ENCODE results near the gene HES1. TPM values are rescaled to one million over a fixed set of nuclear protein-coding genes. Genes with fewer than 3 reads are reported as not detected.

The HES1 gene
- total and polyA plus RNA-seq, 9 of the 15 experiments (the other 6 are each of a cell fraction or from before 2014, with no cell fraction given) = 3.4 to 37.0 (median 19.3) TPM

GRCh38 chr3:194139071-194139813 is 3.3 kb downstream of the HES1 start (continued):
- TF ChIP-seq, protein P1, sequence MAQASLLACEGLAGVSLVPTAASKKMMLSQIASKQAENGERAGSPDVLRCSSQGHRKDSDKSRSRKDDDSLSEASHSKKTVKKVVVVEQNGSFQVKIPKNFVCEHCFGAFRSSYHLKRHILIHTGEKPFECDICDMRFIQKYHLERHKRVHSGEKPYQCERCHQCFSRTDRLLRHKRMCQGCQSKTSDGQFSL (CRISPR knock-in tag; IDR thresholded peaks at IDR 0.05) = no peak; the same call in 1 of the 2 replicates
- TF ChIP-seq, protein P1 (tag; IDR thresholded peaks at IDR 0.05) = peak in 1 of 2 experiments; percentile 85; a peak in 2 of 4 replicates
- TF ChIP-seq RHOXF2B (CRISPR knock-in tag; conservative IDR thresholded peaks at IDR 0.05) (peak; percentile 78; the same call in 1 of the 2 replicates), ZNF551 (CRISPR knock-in tag; IDR thresholded peaks at IDR 0.05) (no peak), GABPB1 (CRISPR knock-in tag; IDR thresholded peaks at IDR 0.05) (peak; percentile 27; the same call in 1 of the 2 replicates), POLR2AphosphoS5 (IDR thresholded peaks at IDR 0.05; ENCODE audit: control insufficient read depth, insufficient read depth, low read depth, low read length) (peak; percentile 55; the same call in 1 of the 2 replicates), RBBP5 (IDR thresholded peaks at IDR 0.05; ENCODE audit: borderline replicate concordance, insufficient read depth, low read length, poor library complexity, severe bottlenecking) (no peak), SRF (CRISPR knock-in tag; IDR thresholded peaks at IDR 0.05) (0 out of 4 replicates have a peak, but pooled peaks of 1 of the 2 experiments have one; percentile 11), TEAD4 (IDR thresholded peaks at IDR 0.05; ENCODE audit: low read length) (peak; percentile 62), TEAD4 (CRISPR knock-in tag; IDR thresholded peaks at IDR 0.05; ENCODE audit: borderline replicate concordance) (no peak), THAP7 (CRISPR knock-in tag; IDR thresholded peaks at IDR 0.05) (peak; percentile 14; the same call in 1 of the 2 replicates), PTRF (tag; IDR thresholded peaks at IDR 0.05) (no peak), ZFP1 (CRISPR knock-in tag; IDR thresholded peaks at IDR 0.05) (peak; percentile 59; the same call in 1 of the 2 replicates), MEIS2 (IDR thresholded peaks at IDR 0.05; ENCODE audit: partially characterized antibody) (peak; percentile 67), ZNF644 (tag; IDR thresholded peaks at IDR 0.05; ENCODE audit: low read depth) (0 out of 2 replicates have a peak, but pooled peaks have one; percentile 9), FOXA1 (IDR thresholded peaks at IDR 0.05; ENCODE audit: borderline replicate concordance) (no peak)
- TF ChIP-seq, protein P2, sequence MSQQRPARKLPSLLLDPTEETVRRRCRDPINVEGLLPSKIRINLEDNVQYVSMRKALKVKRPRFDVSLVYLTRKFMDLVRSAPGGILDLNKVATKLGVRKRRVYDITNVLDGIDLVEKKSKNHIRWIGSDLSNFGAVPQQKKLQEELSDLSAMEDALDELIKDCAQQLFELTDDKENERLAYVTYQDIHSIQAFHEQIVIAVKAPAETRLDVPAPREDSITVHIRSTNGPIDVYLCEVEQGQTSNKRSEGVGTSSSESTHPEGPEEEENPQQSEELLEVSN (IDR thresholded peaks at IDR 0.05; ENCODE audit: borderline replicate concordance in 1 of 2, extremely low read depth in 1 of 2, insufficient read depth in 1 of 2, insufficient read length in 1 of 2, low read depth in 1 of 2, low read length in 1 of 2, poor library complexity in 1 of 2, severe bottlenecking in 1 of 2) = peak in 1 of 2 experiments; percentile 14
- TF ChIP-seq, protein P3, sequence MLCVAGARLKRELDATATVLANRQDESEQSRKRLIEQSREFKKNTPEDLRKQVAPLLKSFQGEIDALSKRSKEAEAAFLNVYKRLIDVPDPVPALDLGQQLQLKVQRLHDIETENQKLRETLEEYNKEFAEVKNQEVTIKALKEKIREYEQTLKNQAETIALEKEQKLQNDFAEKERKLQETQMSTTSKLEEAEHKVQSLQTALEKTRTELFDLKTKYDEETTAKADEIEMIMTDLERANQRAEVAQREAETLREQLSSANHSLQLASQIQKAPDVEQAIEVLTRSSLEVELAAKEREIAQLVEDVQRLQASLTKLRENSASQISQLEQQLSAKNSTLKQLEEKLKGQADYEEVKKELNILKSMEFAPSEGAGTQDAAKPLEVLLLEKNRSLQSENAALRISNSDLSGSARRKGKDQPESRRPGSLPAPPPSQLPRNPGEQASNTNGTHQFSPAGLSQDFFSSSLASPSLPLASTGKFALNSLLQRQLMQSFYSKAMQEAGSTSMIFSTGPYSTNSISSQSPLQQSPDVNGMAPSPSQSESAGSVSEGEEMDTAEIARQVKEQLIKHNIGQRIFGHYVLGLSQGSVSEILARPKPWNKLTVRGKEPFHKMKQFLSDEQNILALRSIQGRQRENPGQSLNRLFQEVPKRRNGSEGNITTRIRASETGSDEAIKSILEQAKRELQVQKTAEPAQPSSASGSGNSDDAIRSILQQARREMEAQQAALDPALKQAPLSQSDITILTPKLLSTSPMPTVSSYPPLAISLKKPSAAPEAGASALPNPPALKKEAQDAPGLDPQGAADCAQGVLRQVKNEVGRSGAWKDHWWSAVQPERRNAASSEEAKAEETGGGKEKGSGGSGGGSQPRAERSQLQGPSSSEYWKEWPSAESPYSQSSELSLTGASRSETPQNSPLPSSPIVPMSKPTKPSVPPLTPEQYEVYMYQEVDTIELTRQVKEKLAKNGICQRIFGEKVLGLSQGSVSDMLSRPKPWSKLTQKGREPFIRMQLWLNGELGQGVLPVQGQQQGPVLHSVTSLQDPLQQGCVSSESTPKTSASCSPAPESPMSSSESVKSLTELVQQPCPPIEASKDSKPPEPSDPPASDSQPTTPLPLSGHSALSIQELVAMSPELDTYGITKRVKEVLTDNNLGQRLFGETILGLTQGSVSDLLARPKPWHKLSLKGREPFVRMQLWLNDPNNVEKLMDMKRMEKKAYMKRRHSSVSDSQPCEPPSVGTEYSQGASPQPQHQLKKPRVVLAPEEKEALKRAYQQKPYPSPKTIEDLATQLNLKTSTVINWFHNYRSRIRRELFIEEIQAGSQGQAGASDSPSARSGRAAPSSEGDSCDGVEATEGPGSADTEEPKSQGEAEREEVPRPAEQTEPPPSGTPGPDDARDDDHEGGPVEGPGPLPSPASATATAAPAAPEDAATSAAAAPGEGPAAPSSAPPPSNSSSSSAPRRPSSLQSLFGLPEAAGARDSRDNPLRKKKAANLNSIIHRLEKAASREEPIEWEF (CRISPR knock-in tag; IDR thresholded peaks at IDR 0.05) = peak; percentile 72; the same call in 1 of the 2 replicates
